HG02571 (cell line): ENCODE results near the gene PLOD1.
A peak's percentile ranks its signal among the peaks of the same experiment; 100 is the strongest.

Experiments
- ATAC-seq: cut with Tn5 transposase; IDR thresholded peaks from one replicate; pipeline ENCODE4 v1.9.1; 2021; ENCODE audit warnings: mild to moderate bottlenecking, moderate library complexity; ENCODE audit not compliant: unreplicated experiment

PLOD1 gene

DNA sequence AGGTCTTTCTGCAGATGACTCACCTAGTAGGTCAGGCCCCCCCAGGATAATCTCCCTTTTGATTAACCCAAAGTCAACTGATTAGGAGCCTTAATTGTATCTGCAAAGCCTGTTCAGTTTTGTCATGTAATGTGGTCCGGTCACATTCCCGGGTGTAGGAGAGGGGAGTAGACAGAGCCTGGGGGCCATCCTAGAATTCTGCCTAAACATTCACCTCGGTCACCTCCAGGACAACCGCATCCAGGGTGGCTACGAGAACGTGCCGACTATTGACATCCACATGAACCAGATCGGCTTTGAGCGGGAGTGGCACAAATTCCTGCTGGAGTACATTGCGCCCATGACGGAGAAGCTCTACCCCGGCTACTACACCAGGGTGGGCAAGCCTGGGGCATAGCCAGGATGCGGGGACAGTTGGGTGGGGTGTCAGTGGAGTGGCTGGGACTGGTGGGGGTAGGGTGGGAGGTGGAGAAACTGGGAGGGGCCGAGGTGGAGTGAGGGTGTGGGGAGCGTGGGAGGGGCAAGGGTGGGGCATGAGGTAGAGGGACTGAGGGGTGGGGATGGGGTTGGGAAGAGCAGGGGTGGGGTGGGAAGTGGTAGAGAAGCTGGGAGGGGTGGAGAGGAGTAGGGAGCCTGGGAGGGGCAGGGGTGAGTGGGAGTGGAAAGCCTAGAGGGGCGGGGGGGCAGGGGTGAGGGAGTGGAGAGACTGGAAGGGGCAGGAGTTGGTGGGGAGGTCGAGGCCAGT is 36.1 kb downstream of the PLOD1 start:
- ATAC-seq = no peak

DNA sequence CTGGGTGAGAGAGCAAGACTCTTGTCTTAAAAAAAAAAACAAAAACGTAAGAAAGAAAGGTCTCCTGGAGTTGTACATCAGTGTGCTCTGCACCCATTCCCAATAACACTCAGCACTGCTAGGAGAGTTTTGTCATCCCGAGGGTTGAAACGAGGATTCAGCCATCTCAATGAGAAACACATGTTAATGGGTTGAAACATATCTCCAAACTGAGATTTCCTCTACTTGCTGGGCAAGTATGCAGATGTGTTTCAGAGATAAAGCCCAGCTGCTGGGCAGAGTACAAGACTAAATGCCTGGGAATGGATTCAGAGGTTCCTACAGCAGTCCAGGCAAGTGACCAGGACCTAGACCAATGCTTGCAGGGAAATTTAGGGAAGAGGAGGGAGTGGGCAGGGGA is 43.1 kb downstream of the PLOD1 start:
- no peak for ATAC-seq

DNA sequence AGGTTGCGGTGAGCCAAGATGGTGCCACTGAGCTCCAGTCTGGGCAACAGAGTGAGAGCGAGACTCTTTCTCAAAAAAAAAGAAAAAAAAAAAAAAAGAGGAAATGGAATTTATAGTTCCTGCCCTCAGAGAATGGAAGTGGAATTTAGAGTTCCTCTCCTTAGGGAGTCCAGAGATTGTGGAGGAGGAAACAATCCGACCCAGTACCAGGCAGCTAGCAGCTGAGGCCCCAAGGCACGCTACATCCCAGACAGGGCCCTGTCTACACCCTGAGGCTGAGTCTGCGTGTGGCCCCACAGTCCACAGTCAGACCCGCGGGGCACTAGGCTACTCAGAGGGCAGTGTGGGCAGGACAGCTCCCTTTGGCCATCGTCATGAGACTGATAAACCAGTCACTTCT is 43.8 kb downstream of the PLOD1 start:
- no peak for ATAC-seq

DNA sequence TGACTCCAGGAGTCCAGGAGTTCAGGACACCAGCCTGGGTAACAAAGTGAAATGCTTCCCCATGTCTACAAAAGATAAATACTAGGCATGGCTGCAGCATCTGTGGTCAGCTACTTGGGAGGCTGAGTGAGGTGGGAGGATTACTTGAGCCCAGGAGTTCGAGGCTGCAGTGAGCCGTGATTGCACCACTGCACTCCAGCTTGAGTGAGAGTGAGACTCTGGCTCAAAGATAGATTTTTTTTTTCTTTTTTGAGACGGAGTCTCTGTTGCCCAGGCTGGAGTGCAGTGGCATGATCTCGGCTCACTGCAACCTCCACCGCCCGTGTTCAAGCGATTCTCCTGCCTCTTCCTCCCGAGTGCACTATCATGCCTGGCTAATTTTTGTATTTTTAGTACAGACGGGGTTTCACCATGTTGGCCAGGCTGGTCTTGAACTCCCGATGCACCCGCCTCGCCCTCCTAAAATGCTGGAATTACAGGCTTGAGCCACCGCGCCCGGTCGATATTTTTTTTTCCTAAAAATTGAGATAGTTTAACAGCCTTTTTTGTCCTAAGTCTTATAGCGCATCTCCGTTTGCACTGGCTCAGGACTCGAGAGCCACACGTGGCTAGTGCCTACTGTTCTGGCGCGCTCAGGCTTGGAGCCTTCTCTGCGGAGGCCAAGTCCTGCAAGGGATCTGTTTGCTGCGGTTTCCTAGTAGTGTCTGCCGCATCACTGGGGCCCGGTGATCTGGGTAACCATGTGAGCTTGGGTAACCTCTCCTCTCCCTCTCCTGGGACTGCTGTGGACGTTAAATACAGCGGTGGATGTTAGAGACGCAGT is 44.7 kb downstream of the PLOD1 start:
- ATAC-seq = no peak

DNA sequence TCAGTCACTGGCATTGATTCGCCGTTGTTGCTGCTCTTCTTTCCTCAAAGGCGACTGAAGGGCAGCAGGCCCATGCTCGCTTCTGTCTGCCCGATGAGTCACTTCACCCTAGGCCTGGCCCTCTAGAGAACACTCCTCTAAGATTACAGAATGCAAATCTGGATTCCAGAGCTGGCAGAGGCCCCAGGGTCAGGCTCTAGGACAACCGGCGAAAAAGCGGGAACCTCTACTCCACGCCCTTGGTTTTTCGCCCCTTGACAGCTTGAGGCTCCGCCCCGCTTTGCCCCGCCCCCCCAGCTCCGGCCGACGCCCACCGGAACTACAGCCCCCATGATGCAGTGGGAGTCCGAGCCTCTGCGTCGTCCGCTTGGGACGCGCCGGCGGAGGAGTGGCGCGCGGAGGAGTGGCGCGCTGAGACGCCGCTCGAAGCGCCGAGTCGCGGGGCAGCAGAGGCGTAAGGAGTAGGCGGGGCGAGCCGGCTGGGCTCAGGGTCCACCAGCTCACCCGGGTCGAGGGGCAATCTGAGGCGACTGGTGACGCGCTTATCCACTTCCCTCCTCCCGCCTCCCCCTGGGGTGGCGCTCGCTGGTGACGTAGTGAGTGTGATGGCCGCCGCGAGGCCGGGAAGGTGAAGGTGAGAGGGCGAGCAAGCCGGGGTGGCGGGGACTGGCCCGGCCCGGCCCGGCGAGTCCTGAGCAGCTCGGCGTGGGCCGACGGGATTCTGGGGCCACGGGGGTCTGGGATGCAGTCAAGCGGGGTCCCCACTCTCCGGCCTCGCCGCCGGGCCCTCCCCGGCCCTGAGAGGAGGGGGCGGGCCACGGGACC is 45.5 kb downstream of the PLOD1 start, which contains the start of gene MFN2:
Gene MFN2, plus strand, starts transcription at position 594 of the 825 bp plus-strand sequence. CDS start 8,725 bp downstream, outside the sequence.
- ATAC-seq = peak; percentile 90

DNA sequence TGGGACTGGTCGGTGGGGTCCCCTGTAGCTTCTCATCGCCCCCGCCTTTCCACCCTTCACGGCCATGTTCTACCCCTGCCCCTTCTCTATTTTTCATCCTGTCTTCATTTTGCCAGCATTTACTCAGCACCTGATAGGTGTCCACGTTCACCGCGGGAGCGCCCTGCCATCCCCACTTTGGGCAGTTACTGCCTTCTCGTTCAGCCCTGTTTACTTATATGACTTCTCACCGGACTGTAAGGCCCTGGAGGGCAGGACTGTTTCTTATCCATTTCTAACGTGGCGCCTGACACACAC is 46.1 kb downstream of the PLOD1 start:
- no peak for ATAC-seq

DNA sequence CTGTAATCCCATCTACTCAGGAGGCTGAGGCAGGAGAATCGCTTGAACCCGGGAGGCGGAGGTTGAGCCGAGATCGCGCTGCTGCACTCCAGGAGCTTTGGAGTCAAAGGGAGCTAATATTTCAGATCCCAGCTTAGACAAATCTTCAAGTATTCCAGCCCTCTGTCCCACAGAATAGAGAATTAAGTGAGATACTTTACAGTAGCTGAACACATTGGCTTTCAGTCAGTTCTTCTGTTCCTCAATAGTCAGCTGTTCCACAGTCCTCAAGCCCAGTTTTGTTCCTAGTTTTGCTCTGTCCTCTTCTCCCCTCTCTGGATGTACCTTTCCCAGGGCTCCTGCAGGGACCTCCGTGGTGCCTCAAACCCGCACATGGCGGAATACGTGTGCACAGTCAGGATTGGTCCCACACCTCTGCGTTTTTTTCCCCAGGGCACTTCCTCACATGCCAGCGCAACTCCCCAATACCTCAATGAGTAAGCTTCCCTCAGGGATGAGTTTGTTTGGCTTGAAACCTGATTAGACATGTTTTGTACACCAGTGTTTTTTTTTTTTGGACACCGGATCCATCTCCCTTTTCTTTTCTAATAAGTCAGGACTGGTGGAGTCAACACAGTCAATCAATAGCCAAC is 47.0 kb downstream of the PLOD1 start:
- no peak for ATAC-seq

DNA sequence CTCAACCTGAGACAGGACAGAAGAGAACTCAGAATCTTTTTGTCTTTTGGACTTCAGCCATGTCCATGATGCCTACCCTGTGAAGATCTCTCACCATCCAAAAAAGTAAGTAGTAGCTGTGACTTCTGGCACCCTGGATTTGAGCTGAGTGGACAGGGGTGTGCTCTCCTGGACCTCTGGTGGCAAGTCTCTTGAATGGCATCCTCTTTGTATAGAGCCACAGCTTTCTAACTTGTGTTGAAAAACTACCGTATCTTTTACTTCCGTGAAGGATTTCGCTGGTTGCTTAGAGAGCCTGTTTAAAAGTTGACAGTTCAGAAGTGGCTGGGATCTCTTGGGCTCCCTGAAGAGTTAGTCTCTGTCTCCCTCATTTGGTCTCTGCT is 47.5 kb downstream of the PLOD1 start:
- no peak for ATAC-seq

DNA sequence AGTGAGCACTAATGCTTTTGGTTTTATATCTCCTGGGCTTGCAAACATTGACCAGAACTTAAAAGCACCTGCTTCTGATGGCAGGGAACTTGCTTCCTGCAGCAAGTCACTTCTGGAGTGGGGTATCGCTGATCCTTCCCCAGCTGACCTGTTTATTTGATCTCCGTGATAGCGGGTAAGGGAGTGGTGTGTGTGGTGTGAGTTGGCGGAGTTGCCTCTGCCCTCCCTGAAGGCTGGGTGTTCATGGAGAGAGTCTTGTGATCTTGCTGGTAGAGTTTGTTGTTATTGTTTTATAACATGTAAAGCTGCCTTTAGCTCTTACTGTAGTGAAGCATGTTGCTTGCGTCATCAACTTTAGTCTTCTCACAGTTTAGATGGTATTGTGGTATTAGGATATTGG is 49.6 kb downstream of the PLOD1 start:
- no peak for ATAC-seq

DNA sequence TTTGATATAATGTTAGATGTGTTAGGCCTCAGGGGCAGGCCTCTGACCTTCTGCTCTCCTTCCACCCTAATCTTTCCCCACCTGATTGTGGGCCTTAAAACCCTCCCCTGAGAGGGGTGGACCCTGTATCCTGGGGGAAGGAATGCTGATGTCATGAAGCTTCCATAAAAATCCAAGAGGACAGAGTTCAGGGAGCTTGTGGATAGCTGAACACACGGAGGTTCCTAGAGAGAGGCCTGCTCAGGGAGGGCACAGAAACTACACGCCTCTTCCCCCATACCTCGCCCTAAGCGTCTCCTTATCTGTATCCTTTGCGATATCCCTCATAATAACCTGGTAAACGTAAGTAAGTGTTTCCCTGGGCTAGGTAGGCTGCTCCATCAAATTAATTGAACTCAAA is 50.1 kb downstream of the PLOD1 start:
- ATAC-seq = no peak

DNA sequence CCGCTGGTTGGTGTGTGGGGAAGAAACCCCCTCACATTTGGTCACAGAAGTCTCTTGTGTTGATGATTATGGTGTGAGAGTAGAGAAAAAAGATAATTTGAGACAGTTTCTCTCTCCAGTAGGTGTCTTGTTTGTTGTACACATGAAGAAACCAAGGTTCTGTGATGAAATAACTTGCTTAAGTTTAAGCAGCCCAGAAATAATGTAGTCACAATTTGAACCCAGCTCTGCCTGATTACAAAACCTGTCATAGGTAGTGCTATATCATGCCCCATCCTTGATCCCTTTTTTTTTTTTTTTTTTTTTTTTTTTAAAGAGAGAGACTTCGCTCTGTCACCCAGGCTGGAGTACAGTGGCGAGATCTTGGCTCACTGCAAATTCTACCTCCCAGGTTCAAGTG is 50.7 kb downstream of the PLOD1 start:
- ATAC-seq = no peak

DNA sequence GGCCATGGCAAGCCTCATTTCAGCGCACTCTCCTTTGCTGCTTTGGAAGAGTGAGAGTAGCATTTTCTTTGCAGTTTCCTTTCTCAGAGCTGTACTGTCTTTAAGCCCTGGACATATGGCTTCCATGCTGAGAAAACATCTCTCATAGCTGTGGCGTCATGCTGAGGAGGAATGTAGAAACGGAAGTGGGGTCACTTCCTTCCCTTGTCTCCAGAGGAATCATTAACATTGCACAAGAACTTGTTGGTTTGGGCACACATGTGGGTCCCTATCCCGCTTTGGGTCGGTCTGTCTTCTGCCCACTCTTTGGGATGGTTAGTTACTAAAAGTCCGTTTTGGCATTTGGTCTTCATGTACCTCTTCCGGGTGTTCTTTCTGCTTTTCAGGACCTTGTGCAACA is 51.3 kb downstream of the PLOD1 start:
- ATAC-seq = no peak

DNA sequence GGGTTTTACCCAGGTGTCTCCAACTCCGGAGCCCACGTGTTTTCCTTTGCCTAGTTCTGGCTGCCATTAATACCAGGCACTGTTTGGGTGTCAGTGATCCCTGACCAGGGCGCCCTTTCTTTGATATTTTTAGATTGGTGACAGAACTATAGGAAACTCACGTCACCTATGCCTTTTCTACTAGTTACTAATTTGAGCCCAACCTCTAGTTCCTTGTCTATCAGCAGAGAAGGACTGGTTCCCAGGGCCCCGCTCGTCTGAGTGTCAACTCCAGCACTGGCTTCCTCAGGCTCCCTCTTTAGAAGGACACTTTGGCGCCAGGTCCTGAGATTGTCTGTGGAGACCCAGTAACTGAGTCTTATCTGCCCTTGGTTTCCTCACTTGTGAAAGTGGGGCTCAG is 55.2 kb downstream of the PLOD1 start:
- no peak for ATAC-seq

DNA sequence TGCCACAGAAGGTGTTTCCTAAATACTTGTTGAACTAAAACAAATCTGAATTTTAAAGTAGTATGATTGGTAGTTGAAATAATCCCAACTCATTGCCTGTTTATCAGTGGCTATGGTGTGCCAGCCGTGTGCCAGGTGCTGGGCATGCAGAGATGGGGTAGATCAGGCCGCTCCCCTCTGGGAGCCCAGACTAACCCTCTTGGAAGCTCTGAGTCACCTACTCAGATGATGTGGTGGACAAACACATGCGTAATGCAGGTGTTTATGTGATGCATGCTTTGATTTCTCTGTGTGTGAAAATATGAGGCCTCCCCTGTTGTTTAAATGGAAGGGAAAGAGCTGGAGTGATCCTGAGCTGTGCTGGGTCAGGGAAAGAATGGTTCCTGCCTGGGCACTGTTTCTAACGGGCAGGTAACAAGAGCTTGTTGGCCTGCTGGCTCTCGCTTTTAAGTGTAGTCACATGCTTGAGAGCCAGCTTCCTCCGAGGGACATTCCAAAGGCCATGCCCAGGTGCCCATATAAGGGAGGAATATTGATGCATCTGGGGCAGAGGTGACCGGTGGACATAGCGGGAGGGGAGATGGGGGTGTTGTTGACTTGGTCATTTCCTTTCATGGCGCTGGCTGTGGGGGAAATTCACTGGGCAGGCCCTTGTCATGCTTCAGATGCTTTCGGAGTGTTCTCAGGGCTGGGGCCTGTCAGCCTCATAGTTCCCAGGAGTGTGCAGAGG is 56.0 kb downstream of the PLOD1 start:
- ATAC-seq = no peak

DNA sequence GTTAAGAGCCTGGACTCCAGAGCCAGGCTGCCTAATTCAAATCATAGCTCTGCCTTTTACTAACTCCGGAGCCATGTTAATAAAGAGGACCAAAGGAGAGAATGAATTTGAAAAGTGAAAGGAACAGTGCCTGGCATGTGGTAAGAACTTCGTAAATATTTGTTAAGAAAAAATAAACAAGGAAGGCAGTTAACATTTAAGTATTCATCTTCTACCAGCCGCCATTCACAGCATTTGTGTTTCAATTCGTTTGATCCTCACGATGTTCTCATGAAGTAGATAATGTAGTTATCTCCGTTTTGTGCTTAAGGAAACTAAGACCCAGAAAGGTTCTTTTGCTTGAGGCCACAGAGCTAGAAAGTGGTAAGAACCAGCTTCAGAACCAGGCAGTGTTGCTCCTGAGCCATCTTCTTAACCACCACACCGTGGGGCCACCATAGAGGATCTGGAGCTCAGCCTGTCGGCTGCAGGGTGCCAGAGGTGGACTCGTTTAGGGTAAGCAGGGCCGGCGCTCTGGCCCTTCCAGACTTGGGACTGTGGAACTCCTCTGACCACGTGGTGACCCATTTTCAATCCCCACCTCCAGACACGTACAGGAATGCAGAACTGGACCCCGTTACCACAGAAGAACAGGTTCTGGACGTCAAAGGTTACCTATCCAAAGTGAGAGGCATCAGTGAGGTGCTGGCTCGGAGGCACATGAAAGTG is 57.6 kb downstream of the PLOD1 start:
- no peak for ATAC-seq

DNA sequence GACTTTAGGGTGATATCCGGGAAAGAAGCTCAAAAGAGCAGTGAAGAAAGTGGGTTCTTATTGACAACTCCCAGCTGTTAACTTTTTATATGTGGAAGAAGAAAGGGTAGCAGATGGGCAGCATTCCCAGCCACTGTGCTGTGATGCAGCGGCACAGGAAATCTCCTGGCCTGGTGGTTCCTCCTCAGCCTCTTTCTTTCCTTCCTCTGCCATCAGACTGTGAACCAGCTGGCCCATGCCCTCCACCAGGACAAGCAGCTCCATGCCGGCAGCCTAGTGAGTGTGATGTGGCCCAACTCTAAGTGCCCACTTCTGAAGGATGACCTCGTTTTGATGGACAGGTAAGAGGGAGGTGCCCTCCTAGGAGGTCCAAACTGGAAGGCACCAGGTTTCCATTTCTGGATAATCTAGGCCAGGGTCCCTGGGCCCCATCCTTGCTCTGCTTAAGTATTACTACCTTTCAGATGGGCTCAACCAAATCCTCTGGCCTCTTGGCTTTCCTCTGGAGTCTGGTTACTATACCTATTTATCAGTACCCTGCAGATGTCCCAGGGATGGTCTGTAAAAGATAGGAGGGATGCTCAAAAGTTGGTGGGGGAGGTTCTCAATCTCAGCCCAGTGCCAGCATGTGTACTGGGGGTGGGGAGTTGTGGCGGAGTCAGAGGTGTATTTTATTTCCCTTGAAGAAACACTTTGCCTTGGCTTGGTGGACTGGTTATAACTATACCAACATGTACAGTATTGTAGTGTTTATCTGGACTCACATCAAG is 62.7 kb downstream of the PLOD1 start:
- no peak for ATAC-seq

DNA sequence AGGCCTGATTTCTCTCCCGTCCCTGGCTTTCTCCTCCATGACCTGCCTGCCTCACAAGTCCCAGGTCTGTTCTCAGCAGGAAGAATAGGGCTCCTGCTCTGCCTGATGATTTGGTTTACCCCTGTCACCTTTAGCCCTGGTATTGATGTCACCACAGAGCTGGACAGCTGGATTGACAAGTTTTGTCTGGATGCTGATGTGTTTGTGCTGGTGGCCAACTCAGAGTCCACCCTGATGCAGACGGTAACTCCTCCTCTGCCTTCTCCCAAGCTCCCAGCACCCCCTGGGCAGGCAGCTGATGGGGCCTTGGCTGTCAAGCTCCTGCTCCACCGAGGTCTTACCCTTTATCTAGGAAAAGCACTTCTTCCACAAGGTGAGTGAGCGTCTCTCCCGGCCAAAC is 64.1 kb downstream of the PLOD1 start:
- no peak for ATAC-seq

DNA sequence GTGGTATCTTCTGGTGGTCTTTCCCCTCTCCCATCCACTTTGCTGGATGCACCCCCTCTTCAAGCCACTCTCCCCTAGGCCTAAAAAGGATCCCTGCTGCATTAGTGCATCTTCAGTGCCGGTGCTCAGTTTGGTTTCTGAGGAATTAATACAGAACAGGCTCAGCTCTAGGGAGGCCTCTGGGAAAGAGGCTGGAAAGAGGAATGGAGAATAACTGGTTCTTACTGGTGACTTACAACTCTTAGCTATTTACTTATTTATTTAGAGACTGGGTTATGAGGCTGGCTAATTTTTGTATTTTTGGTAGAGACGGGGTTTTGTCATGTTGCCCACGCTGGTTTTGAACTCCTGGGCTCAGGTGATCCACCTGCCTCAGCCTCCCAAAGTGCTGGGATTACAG is 64.7 kb downstream of the PLOD1 start:
- no peak for ATAC-seq

DNA sequence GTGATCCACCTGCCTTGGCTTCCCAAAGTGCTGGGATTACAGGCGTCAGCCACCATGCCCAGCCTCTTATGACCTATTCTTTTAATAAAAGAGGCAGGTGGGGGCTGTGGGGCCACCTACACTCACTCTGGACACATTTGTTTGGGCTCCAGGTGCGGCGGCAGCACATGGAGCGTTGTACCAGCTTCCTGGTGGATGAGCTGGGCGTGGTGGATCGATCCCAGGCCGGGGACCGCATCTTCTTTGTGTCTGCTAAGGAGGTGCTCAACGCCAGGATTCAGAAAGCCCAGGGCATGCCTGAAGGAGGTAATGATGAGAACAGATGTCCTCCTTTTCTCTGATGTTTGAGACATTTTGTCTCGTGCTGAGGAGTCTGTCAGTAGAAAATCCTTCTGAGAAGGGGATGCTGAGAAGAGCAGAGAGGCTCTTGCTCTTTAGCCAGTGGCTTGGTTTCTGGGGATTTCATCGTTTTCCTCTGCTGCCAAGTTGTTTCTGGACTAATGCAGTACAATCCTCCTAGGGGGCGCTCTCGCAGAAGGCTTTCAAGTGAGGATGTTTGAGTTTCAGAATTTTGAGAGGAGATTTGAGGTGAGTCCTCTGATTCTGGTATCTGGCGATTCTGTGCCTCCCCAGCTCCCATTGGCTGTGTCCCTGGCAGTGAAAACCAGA is 66.9 kb downstream of the PLOD1 start:
- no peak for ATAC-seq
